HTR-8/SVneo (cell line): Measurements from ENCODE around the gene VPS45.

Experiments
- DNase-seq: peaks from one replicate; pipeline ENCODE4 v3.0.0; 2011; ENCODE audit warnings: low spot score, mixed read lengths; ENCODE audit not compliant: insufficient read length
- FAIRE-seq: peaks from 2 replicates; lab custom pipeline; 2011; peaks lifted over from hg19 to GRCh38; lab: Jason Lieb, UNC

Gene VPS45

DNA sequence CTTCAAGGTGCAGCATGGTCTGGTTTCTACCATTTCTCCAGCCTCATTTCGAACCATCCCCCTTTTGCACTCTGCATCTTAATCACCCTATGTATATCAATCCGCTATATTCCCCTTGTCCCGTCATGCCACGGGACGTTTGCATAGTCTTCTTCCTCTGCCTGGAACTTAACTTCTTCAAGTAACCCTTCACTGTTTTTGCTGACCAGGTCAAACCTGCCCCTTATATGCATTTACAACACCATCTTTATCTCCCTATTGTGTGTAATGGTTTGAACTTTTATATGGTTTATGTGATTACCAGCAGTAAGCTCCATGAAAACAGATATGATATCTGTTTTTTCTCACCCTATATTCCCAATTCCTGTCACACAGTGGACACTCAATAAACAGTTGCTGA lies 2.3 kb downstream of the VPS45 start:
- no peak for FAIRE-seq
- no peak for DNase-seq

DNA sequence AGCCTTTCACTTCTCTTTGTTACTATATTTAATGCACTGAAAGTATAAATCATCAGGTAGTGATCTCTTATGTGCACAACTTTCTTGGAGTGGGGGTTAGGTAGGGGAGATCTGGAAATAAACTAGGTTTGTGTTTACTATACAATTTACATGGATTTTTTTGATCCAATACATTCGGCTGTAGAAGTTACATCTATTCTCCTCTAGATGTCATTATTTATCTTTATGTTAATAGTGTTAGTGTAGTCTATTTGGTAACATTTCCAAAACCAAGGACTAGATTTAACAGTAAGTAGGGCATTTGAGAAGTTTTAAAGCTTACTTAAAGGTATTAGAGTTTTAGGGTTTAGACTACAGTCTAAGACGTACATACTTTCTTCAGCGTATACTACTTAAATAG lies 5.4 kb downstream of the VPS45 start:
- no peak for FAIRE-seq
- DNase-seq = peak; percentile 21

DNA sequence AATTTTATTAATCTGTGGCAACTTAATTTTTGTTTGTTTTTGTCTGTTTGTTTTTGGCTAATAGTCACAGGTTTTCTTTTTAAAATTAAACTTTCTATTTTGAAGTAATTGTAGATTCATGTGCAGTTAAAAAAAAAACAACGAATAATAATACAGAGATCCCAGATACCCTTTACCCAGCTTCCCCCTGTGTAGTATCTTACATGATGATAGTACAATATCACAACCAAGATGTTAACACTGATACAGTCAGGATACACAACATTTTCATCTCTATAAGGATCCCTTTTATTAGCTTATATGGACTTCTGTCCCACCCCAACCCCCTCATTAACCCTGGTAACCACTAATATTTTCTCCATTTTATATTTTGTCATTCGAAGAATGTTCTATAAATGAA lies 5.9 kb downstream of the VPS45 start:
- no peak for DNase-seq
- FAIRE-seq = no peak

DNA sequence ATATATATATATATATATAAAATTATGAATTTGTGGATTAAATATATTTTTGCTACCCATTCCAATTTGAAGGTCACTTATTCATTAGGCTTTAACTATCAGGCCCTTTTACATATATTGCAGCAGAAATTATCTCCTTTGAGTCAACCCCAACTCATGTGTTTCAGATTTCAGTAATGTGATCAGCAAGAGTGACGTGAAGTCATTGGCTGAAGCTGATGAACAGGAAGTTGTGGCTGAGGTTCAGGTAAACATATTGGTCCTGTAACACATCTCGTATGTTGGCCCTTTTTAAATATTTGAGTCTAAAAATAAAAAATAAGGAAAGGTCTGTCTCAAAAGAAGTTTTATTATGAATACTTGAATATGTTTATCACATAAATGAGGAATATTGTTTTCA lies 8.5 kb downstream of the VPS45 start:
- FAIRE-seq = no peak
- no peak for DNase-seq

DNA sequence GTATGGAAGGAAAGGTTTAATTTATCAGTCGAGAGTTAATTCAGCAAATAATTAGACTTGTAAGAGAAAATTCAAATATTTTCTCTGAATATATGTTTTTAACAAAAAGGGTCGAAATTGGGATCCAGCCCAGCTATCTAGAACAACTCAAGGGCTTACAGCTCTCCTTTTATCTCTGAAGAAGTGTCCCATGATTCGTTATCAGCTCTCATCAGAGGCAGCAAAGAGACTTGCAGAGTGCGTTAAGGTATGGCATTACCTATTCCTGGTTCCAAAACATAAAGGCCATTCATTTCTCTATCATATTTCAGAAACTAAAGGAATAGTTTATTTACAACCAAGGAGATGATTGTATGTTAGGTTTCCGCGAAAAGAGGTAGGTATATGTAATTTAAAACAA lies 9.4 kb downstream of the VPS45 start:
- FAIRE-seq = no peak
- DNase-seq = no peak

DNA sequence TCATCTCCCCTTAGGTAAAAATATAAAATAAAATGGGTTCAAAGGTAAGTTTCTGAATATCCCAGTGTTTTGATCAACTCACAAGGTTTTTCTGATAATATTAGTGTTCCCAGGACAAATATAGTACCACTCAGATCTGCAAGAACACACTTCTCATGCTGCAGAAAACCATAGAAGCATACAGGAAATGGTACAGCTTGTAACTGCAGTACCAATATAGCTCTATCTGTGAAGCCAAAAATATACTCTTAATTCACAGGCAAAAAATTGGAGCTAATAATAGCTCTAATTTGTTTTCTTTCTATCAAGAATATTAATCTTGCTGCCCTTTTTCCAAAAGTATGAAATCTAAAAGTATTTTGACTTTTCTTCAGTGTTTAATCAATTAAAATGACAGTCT lies 13.2 kb downstream of the VPS45 start:
- no peak for FAIRE-seq
- DNase-seq = no peak

DNA sequence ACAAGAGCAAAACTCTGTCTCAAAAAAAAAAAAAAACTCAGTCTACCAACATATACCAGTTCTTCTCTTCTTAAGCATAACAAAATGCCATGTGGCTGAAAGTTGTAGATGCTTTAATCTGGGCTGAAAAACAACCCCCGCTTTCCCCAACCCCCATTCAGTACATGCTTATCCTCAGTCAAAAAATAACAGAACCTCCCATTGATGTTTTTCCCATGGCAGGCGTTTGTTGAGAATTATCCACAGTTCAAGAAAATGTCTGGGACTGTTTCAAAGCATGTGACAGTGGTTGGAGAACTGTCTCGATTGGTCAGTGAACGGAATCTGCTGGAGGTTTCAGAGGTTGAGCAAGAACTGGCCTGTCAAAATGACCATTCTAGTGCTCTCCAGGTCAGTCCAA lies 14.9 kb downstream of the VPS45 start:
- FAIRE-seq (no peak), DNase-seq (no peak)

DNA sequence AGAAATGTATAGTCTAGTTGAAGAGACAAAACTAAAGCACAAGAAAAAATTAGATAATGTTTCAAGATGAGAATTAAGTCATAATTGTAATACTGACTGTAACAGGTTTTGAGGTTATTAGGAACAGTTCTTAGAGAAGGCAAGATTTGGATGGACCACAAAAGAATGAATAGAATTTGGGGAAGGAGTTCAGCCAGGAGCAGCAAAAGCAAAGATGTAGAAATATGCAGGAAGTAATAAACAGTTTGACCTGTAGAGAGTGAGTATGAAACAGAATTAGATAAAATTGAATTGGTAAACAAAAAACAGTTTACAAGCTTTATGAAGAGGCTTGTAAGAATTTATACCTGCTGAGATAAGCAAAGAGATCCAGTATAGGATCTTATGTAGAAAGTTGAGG lies 16.3 kb downstream of the VPS45 start:
- FAIRE-seq = no peak
- no peak for DNase-seq

DNA sequence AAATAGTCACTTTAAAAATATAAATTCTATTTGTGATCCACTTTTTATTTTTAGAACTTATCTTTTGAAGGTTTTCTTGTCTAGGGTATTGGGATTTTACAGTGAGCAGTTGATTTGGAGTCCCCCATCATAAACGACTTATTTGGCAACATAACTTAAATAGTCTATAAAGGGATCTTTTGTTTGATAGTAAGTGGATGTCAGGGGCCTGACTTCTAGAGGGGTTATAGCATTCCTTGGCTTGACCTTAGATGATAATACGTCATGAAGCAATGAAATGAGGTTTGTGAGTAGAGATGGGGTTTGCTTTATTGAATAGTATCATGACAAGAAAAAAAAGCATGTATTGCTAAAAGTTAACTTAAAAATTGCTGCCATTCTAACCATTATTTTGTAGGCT lies 17.8 kb downstream of the VPS45 start:
- DNase-seq (no peak), FAIRE-seq (no peak)

DNA sequence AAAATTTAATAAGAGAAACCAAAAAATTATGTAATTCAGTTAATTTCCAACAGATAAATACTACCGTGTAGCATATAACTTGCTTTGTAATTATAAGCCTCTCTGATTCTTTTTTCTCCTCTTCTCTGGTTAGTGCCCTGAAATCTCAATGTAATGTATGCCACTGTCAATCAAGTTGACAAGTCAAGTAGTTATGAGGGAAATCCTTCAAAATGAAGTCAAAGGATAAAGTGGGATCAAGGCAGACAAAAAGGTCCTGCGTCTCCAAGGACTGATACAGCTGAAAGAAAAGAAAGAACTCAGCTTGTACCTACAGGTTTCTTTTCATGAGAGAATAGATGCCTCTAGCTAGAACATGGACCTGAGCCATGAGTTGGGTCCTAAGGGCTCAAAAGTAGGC lies 19.8 kb downstream of the VPS45 start:
- FAIRE-seq (no peak), DNase-seq (no peak)

DNA sequence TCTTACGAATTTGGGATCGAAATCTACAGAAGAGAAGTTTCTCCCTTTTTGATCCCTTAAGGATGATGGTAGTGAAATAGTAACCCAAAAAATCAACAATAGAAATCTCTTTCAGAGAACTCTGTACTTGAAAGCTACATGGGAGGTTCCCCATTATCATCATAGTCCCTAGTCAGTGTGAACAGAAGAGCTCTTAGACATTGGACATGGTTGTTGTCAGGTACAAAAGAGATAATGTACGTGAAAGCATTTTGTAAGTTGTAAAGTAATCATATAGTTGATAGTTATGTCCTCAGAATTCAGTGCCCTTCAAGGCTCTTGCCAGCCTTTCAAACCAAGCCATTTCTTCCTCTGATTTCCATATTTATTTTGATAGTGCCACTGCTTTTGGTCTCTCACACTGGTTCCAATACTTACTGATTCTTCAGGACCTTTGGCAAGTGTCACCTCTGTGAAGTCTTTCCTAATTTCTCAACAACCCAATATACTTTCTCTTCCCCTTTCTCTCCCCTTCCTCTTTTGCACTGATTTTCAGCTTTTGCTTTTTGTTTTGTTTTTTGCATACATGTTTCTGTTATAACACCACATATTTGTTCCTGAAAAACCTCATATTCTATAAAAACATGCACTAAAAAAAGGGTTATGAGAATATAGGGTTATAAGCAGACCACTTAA lies 22.4 kb downstream of the VPS45 start:
- no peak for DNase-seq

DNA sequence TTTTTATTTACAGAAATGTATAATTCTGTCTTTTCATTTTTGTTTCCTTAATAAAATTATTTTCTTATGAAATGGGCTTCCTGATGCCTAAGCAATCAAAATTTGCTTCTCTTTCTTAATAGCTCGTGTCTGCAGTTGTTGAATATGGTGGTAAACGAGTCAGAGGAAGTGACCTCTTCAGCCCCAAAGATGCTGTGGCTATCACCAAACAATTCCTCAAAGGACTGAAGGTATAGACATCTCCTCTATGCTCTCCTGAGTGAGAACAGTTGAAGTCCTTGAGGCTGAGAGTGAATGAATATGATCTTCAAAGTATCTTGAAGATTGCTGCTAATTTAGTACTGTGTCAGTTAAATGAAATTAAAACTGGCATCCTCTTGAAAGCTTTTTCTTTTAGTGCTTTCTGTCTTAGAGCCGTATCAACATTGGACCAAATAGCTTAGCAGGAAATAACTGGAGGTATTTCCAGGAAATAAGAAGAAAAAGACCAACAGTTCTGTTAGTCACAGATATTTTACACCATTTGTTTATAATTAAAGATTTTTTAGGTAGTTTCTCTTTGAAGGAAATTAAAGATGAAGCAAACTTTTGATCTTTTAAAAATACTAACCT lies 24.7 kb downstream of the VPS45 start:
- no peak for FAIRE-seq
- no peak for DNase-seq

More for the DNA sequence above, 22.4 kb downstream of the VPS45 start:
- no peak for FAIRE-seq

DNA sequence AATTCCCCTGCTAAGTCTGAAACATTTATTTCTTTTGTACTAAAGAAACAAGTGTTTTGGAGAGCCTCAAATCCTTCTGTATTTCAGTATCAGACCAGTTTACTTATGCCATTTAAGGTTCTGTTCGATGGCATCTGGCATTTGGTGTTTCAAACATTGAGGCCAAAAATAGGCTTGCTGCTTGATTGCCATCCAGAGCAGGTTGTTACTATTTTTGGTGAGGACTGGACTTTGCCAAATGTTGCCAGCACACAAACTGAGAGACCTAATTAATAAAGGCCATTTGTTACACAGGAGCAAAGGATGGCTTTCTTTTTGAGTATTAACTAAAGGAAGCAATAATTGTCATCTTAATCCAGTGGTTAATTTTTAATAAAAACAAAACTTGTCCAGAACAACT lies 26.2 kb downstream of the VPS45 start:
- DNase-seq = no peak
- no peak for FAIRE-seq

DNA sequence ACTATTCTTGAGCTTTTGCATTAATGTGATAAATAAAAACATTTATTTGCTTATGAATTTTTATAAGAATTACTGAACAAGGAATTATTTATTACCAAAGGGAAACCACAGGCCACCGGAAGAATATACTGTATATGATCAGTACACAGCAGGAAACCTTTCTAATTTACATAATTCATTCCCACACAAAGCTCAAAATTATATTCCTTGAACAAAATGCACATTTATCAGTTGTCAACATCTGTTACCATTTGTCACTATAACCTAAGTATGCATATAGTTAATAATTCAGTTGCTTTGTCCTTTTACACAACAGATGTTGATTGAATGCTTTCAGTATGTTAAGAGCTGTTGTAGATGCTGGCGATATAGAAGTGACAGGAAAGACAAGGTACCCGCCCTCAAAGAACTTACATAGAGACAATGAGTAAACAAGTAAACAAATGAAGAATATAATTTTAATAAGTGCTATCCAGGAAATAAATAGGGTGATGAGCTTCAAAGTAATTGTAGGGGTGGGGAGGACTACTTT lies 27.2 kb downstream of the VPS45 start:
- FAIRE-seq (no peak), DNase-seq (no peak)

DNA sequence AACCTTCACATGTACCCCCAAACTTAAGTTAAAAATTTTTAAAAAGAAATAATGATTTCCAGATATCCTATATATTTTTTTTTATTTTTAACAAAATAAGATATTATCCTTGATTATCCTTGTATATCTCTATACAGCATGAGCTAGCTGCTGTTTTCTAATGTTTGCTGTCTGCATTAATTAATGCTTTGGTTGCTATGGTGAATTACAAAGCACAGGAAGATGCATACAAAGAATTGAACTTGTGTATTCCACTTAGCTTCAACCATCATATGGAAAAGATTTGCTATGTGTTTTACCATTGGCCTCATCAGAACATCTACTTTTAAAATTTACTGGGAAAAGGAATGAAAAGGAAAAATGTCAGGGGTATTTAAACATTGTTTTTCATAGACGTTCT lies 35.4 kb downstream of the VPS45 start:
- no peak for DNase-seq
- no peak for FAIRE-seq

DNA sequence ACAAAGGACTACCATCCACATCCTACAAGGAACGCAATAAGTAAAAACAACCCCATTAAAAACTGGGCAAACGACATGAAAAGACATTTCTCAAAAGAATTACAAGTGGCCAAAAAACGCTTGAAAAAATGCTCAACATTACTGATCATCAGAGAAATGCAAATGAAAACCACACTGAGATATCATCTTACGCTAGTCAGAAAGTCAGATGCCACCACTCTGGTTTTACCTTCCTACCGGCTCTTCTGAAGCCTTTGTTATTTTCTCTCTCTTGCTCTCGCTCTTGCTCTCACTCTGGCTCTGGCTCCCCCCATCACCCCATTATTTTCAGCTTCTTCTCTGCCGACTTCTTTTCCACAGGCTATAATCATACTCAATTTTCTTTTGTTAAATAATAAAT lies 38.8 kb downstream of the VPS45 start:
- FAIRE-seq (no peak), DNase-seq (no peak)

DNA sequence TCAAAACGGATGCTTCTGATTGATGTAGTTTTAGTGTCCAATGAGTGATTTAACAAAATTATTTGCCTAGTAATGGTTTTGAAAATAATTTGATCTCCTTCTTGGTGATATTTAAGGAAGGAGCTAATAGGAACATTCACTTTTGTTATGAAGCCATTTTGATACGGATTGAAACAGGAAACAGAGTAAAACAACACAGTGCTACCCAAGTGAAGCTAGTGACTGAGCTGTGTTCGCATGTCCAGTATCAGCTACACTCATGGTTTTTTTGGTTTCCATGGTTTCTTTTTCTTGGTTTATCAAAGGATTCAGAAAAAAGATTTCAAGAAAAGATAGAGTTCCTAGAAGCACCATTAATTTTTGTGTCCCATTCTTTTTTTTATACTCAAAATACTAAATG lies 42.0 kb downstream of the VPS45 start:
- DNase-seq = no peak
- no peak for FAIRE-seq

DNA sequence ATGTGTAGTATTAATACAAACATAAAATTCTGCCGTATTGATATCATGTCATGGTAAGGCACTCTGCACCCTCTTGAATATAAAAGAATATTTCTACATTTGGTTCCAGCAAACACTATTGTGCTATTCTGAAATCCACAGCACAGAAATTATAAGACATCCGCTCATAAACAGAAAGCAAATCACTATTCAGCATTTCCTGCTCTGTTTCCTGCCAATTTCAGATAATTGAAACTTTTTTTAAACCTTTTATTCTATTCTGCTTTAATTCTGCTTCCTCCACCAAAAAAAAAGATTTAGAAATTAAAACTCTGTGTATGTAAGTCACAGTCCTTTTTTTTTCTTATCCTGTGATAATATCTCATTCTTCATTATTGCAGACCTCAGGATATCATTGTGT lies 42.5 kb downstream of the VPS45 start:
- DNase-seq (no peak), FAIRE-seq (no peak)

DNA sequence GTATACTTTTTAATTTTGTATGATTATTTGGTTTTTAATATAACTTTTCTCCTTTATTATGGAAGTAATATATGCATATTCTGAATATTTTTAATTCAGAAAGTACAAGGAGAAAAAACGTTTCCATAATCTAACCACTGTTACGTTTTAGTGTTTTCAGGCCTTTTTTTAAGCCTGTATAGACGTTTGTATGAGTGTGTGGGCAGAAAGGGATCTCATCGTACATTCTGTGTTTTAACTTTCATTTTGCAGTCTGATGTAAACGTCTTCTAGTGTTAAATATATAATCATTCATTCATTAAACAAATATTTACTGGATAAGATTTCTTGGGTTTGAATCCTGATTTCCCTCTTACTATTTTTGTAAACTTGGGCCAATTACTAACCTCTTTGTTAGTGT lies 44.1 kb downstream of the VPS45 start:
- DNase-seq (no peak), FAIRE-seq (no peak)

DNA sequence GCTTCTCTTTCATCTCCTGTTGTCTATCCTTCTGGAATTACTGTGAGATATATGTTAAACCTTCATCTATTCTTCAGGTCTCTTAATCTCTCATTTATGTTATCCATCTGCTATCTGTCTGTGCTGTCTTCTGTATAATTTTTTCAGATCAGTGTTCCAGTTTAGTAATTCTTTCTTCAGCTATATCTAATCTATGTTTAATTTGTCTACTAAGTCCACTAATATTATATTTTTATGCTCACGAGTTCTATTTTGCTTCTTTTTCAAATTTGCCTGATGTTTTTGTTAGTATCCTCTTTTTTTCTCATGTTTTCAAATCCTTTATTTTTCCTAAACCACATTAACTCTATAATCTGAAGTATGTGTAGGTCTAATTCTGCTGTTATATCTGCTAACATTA lies 47.5 kb downstream of the VPS45 start:
- DNase-seq (no peak), FAIRE-seq (no peak)

DNA sequence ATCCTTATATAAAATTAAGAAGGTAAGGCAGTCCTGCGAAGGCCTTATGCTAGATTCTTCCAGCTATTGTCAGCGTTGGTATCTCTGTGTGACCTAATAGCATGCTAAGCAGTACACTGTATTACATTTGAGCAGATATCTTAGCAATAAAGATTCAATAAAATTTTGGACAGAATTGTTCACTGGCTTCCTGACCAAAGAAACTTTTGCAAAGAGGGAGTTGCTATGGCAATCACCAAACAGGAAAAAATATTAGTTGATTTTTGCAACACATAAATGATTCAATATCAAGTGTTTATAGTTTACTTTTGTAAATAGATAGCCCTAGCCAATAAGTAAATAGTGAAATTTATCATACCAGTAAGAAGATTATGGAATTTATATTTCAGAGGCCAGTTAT lies 51.1 kb downstream of the VPS45 start:
- FAIRE-seq = no peak

DNA sequence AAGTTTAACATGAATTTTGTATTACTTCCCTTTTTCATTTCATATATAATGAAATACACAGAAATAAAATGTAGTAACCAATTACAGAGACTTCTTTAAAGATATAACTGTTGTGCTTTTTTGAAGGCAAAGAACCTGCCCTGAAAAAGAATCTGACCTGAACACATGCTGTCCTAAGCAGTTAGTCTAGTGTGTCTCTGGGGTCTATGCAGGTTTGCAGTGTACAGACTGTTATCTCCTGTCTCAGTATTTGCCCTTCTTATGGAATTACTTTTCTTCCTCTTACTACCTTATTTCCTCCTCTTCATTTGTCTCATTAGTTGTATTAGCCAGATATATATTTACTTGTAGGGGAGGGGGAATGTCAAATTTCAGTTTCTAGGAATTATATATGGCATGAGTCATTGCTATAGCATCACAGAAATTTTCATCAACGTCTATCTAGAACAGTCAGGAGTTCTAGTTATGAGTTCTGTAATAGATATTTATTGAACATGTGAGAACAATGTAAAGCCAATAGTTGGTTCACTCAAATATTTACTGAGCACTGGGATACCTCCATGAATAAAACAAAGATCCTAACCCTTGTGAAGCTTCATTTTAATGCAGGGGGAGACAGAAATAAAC lies 53.8 kb downstream of the VPS45 start:
- FAIRE-seq = no peak
- peak; percentile 18 for DNase-seq

More for the DNA sequence above, 51.1 kb downstream of the VPS45 start:
- DNase-seq = no peak
